ENCODE measurements around the gene PROX2. TPM values are rescaled to one million over a fixed set of nuclear protein-coding genes. Genes with fewer than 3 reads are reported as not detected.

Gene PROX2
- total RNA-seq, 1 donor from 2014 or later: not detected

- H3K4me1 ChIP-seq (ENCODE audit: control insufficient read depth in 3 of 3, insufficient read depth in 3 of 3, low read length in 3 of 3): peaks cover 0 to 5% (median 4%) of the 10 kb centered on the region in 3 donors
- no peak overlapping the region for H3K4me3 ChIP-seq (ENCODE audit: low read length in 3 of 3)
- H3K27me3 ChIP-seq (ENCODE audit: control insufficient read depth in 3 of 3, insufficient read depth in 3 of 3, low read length in 3 of 3): no peaks in the 10 kb centered on the region
- no peaks in the 10 kb centered on the region for H3K36me3 ChIP-seq (ENCODE audit: control insufficient read depth in 3 of 3, insufficient read depth in 3 of 3, low read length in 3 of 3)
- H3K9me3 ChIP-seq (ENCODE audit: control insufficient read depth in 3 of 3, low read length in 3 of 3): no peaks in the 10 kb centered on the region
- no peak overlapping the region for H3K9ac ChIP-seq (ENCODE audit: low read depth in 1 of 3, low read length in 3 of 3)
- no peak overlapping the region for H3K27ac ChIP-seq (ENCODE audit: low read depth, low read length)
These were observed 22.9 kb downstream of the PROX2 start for GRCh38 chr14:74852922-74853530.

DNA sequence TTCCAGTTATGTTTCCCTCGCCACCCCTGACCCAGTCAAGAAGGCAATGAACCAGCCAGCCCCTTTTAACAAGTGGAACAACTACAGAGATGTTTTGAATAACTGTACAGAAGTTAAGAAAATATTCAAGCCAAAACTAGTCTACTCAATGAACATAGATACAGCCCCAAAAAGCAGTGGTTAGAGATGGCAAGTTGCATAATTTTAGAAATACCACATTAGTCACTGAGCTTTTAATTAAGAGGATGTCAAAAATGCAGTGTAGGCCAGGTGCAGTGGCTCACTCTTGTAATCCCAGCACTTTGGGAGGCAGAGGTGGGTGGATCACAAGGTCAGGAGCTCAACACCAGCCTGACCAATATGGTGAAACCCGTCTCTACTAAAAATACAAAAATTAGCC, 27.2 kb downstream of the PROX2 start:
- H3K9ac ChIP-seq (ENCODE audit: low read depth in 1 of 3, low read length in 3 of 3): no peak overlapping the region
- no peaks in the 10 kb centered on the region for H3K27me3 ChIP-seq (ENCODE audit: control insufficient read depth in 3 of 3, insufficient read depth in 3 of 3, low read length in 3 of 3)
- H3K9me3 ChIP-seq (ENCODE audit: control insufficient read depth in 3 of 3, low read length in 3 of 3): no peaks in the 10 kb centered on the region
- peaks cover 0 to 4% (median 2%) of the 10 kb centered on the region in 3 donors for H3K4me1 ChIP-seq (ENCODE audit: control insufficient read depth in 3 of 3, insufficient read depth in 3 of 3, low read length in 3 of 3)
- no peaks in the 10 kb centered on the region for H3K36me3 ChIP-seq (ENCODE audit: control insufficient read depth in 3 of 3, insufficient read depth in 3 of 3, low read length in 3 of 3)
- no peak overlapping the region for H3K27ac ChIP-seq (ENCODE audit: low read depth, low read length)
- H3K4me3 ChIP-seq (ENCODE audit: low read length in 3 of 3): no peak overlapping the region

DNA sequence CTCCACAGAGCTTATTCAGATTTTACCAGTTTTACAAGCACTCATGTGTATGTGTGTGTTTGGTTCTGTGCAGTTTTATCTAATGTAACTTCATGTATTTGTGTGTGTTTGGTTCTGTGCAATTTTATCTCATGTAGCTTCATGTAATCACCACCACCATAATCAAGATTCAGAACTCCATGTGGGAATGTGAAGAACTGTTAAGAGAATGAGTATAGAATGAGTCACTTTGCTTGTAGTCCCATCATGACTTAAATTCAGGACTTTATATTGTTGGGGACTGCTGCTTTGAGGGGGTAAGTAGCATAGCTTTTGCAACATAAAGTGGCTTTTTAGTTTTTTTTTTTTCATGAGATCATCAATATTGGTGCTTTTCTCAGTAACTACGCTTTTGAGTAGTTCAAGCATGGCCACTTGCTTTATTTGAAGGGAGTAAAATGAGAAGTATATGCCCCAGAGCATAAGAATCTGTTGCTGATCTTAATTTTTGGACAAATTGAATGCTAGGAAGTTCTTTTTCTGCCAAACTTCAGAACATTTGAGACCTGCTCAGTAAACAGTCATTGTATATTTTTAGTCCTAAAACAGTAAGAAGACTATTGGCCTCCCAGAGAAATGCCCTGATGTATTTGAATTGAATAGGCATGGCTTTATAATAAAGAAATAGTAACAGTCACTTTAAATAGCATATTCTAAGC, 28.8 kb downstream of the PROX2 start:
- Histone ChIP-seq H3K36me3 (ENCODE audit: control insufficient read depth in 3 of 3, insufficient read depth in 3 of 3, low read length in 3 of 3) (no peaks in the 10 kb centered on the region), H3K27ac (ENCODE audit: low read depth, low read length) (no peak overlapping the region), H3K9me3 (ENCODE audit: control insufficient read depth in 3 of 3, low read length in 3 of 3) (no peaks in the 10 kb centered on the region), H3K4me3 (ENCODE audit: low read length in 3 of 3) (no peak overlapping the region), H3K9ac (ENCODE audit: low read depth in 1 of 3, low read length in 3 of 3) (no peak overlapping the region), H3K4me1 (ENCODE audit: control insufficient read depth in 3 of 3, insufficient read depth in 3 of 3, low read length in 3 of 3) (peaks cover 0 to 2% (median 0%) of the 10 kb centered on the region in 3 donors), H3K27me3 (ENCODE audit: control insufficient read depth in 3 of 3, insufficient read depth in 3 of 3, low read length in 3 of 3) (no peaks in the 10 kb centered on the region)

- Histone ChIP-seq H3K36me3 (ENCODE audit: control insufficient read depth in 3 of 3, insufficient read depth in 3 of 3, low read length in 3 of 3) (peaks cover 0 to 3% (median 0%) of the 10 kb centered on the region in 3 donors), H3K9me3 (ENCODE audit: control insufficient read depth in 3 of 3, low read length in 3 of 3) (no peaks in the 10 kb centered on the region), H3K27me3 (ENCODE audit: control insufficient read depth in 3 of 3, insufficient read depth in 3 of 3, low read length in 3 of 3) (no peaks in the 10 kb centered on the region), H3K9ac (ENCODE audit: low read depth in 1 of 3, low read length in 3 of 3) (no peak overlapping the region), H3K27ac (ENCODE audit: low read depth, low read length) (no peak overlapping the region), H3K4me1 (ENCODE audit: control insufficient read depth in 3 of 3, insufficient read depth in 3 of 3, low read length in 3 of 3) (peaks cover 0 to 2% (median 0%) of the 10 kb centered on the region in 3 donors), H3K4me3 (ENCODE audit: low read length in 3 of 3) (no peak overlapping the region)
These were observed 29.8 kb downstream of the PROX2 start for GRCh38 chr14:74846168-74846567.

- peaks cover 0 to 2% (median 0%) of the 10 kb centered on the region in 3 donors for H3K4me1 ChIP-seq (ENCODE audit: control insufficient read depth in 3 of 3, insufficient read depth in 3 of 3, low read length in 3 of 3)
- no peak overlapping the region for H3K4me3 ChIP-seq (ENCODE audit: low read length in 3 of 3)
- H3K27me3 ChIP-seq (ENCODE audit: control insufficient read depth in 3 of 3, insufficient read depth in 3 of 3, low read length in 3 of 3): no peaks in the 10 kb centered on the region
- no peak overlapping the region for H3K27ac ChIP-seq (ENCODE audit: low read depth, low read length)
- no peak overlapping the region for H3K9ac ChIP-seq (ENCODE audit: low read depth in 1 of 3, low read length in 3 of 3)
- H3K36me3 ChIP-seq (ENCODE audit: control insufficient read depth in 3 of 3, insufficient read depth in 3 of 3, low read length in 3 of 3): peaks cover 0 to 8% (median 0%) of the 10 kb centered on the region in 3 donors
- H3K9me3 ChIP-seq (ENCODE audit: control insufficient read depth in 3 of 3, low read length in 3 of 3): no peaks in the 10 kb centered on the region
These were observed 32.3 kb downstream of the PROX2 start for GRCh38 chr14:74843653-74844052.

DNA sequence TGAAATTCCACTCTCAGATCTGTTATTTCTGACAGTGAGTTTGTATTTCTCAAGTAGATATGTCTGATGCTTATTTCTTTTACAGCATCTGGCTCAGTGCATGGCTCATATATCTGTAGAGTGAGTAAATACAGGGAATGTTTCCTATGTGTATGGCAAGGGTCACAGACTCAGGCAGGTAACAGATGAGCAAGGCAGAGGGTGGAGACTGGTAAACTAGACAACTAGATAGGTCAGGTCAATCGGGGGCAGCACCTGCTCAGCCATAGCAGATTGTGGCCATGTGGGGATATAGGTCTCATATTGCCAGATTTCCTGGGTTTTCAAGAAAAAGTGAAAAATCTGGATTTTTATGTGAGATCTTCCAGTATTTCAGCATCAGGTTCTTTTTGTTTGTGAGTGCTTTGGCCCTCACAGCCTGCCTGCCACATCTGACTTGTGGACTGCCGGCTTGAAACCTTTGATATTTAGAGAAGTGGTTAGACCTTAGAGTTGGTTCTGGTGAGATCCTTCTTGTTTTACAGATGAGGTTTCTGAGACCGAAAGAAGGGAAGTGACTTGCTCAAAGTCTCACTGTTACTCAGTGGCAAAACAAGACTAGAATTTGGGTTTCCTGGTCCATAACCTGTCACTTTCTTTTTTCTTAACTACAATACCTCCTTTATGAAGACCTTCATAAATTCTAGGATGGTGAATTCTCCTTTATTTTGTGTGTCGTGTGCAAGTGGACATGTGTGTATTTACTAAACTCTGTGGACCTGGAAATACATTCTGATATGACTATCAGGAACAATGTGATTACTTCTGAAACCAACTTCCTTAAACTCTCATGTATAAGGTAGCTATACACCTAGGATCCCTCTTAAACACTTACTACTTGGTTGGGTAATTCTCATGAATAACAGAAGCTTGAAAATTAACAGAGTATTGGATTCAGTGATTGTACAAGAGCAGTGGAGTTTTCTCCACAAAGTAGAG, 34.4 kb downstream of the PROX2 start:
- Histone ChIP-seq H3K9ac (ENCODE audit: low read depth in 1 of 3, low read length in 3 of 3) (no peak overlapping the region), H3K4me1 (ENCODE audit: control insufficient read depth in 3 of 3, insufficient read depth in 3 of 3, low read length in 3 of 3) (peaks cover 0 to 2% (median 0%) of the 10 kb centered on the region in 3 donors), H3K27ac (ENCODE audit: low read depth, low read length) (no peak overlapping the region), H3K4me3 (ENCODE audit: low read length in 3 of 3) (no peak overlapping the region), H3K27me3 (ENCODE audit: control insufficient read depth in 3 of 3, insufficient read depth in 3 of 3, low read length in 3 of 3) (no peaks in the 10 kb centered on the region), H3K9me3 (ENCODE audit: control insufficient read depth in 3 of 3, low read length in 3 of 3) (no peaks in the 10 kb centered on the region), H3K36me3 (ENCODE audit: control insufficient read depth in 3 of 3, insufficient read depth in 3 of 3, low read length in 3 of 3) (peaks cover 0 to 8% (median 0%) of the 10 kb centered on the region in 3 donors)

DNA sequence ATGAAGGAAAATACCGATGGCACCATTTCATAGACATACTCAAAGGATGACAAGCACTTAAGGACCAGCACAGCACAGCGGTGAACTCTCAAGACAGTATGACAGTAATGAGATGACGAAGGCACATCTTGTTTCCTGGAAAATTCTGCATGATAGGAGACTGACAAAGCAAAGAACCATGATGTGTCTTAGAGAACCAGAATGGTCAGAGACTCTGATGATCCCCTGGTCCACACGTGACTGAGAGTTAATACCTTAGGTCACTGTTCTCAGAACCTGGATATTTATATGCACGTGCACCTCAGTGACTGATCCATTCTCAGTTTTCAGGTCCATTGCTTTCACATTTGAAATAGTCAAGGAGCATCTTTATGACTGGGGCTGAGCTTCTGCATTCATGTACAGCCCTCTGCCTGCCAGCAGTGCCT, 35.3 kb downstream of the PROX2 start:
- H3K4me3 ChIP-seq (ENCODE audit: low read length in 3 of 3): no peak overlapping the region
- H3K27me3 ChIP-seq (ENCODE audit: control insufficient read depth in 3 of 3, insufficient read depth in 3 of 3, low read length in 3 of 3): no peaks in the 10 kb centered on the region
- no peak overlapping the region for H3K9ac ChIP-seq (ENCODE audit: low read depth in 1 of 3, low read length in 3 of 3)
- H3K4me1 ChIP-seq (ENCODE audit: control insufficient read depth in 3 of 3, insufficient read depth in 3 of 3, low read length in 3 of 3): peaks cover 0 to 2% (median 0%) of the 10 kb centered on the region in 3 donors
- no peaks in the 10 kb centered on the region for H3K9me3 ChIP-seq (ENCODE audit: control insufficient read depth in 3 of 3, low read length in 3 of 3)
- peaks cover 0 to 12% (median 0%) of the 10 kb centered on the region in 3 donors for H3K36me3 ChIP-seq (ENCODE audit: control insufficient read depth in 3 of 3, insufficient read depth in 3 of 3, low read length in 3 of 3)
- no peak overlapping the region for H3K27ac ChIP-seq (ENCODE audit: low read depth, low read length)

DNA sequence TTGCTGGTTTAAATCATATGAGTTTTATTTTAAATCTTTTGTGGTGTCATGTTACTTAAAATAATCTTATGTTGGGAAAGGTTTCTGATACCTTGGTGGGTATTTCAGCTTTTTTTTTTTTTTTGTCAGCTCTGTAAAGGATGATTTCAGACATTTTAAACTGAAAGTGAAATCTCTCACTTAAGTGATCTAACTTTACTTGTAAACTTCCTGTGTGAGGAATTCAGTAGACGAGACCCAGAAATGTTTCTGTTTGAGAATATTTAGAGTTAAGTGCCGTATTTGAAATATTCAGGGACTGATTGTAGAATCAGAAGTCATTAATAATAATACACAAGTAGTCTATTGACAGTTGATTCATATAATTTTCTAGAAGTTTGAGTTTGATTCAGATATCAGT, 37.8 kb downstream of the PROX2 start:
- H3K4me1 ChIP-seq (ENCODE audit: control insufficient read depth in 3 of 3, insufficient read depth in 3 of 3, low read length in 3 of 3): no peaks in the 10 kb centered on the region
- no peak overlapping the region for H3K9ac ChIP-seq (ENCODE audit: low read depth in 1 of 3, low read length in 3 of 3)
- H3K9me3 ChIP-seq (ENCODE audit: control insufficient read depth in 3 of 3, low read length in 3 of 3): no peaks in the 10 kb centered on the region
- no peaks in the 10 kb centered on the region for H3K27me3 ChIP-seq (ENCODE audit: control insufficient read depth in 3 of 3, insufficient read depth in 3 of 3, low read length in 3 of 3)
- H3K4me3 ChIP-seq (ENCODE audit: low read length in 3 of 3): no peak overlapping the region
- H3K36me3 ChIP-seq (ENCODE audit: control insufficient read depth in 3 of 3, insufficient read depth in 3 of 3, low read length in 3 of 3): peaks cover 0 to 15% (median 8%) of the 10 kb centered on the region in 3 donors
- peak overlapping the region; percentile 18 for H3K27ac ChIP-seq (ENCODE audit: low read depth, low read length)

- H3K9ac ChIP-seq (ENCODE audit: low read depth in 1 of 3, low read length in 3 of 3): no peak overlapping the region
- H3K36me3 ChIP-seq (ENCODE audit: control insufficient read depth in 3 of 3, insufficient read depth in 3 of 3, low read length in 3 of 3): peaks cover 0 to 15% (median 10%) of the 10 kb centered on the region in 3 donors
- H3K4me1 ChIP-seq (ENCODE audit: control insufficient read depth in 3 of 3, insufficient read depth in 3 of 3, low read length in 3 of 3): no peaks in the 10 kb centered on the region
- no peaks in the 10 kb centered on the region for H3K9me3 ChIP-seq (ENCODE audit: control insufficient read depth in 3 of 3, low read length in 3 of 3)
- no peak overlapping the region for H3K27ac ChIP-seq (ENCODE audit: low read depth, low read length)
- no peaks in the 10 kb centered on the region for H3K27me3 ChIP-seq (ENCODE audit: control insufficient read depth in 3 of 3, insufficient read depth in 3 of 3, low read length in 3 of 3)
- no peak overlapping the region for H3K4me3 ChIP-seq (ENCODE audit: low read length in 3 of 3)
These were observed 39.5 kb downstream of the PROX2 start for GRCh38 chr14:74836251-74836960.
